GM06990 (cell line): Measurements from ENCODE around the gene ETV3.

Experiments
- DNase-seq: peaks from one replicate; pipeline ENCODE4 v3.0.0-alpha.2; 2011; ENCODE audit not compliant: insufficient read length; ENCODE audit errors: extremely low read depth
- H3K27me3 ChIP-seq: replicated peaks from 2 replicates; pipeline ENCODE4 v1.6.0; 2011; ENCODE audit warnings: low read length; ENCODE audit not compliant: control insufficient read depth, insufficient read depth
- H3K36me3 ChIP-seq: 2 replicates; pipeline ENCODE4 v1.5.1; 2011; ENCODE audit warnings: low read length; ENCODE audit not compliant: control insufficient read depth, insufficient read depth
- H3K4me3 ChIP-seq: replicated peaks from 2 replicates; pipeline ENCODE4 v1.5.1; 2011; ENCODE audit warnings: low read depth, mild to moderate bottlenecking, control low read depth, low read length
- TF ChIP-seq, protein P1 (sequence below): IDR thresholded peaks from 2 replicates; pipeline ENCODE4 v1.5.1; 2011; ENCODE audit warnings: low read length, control low read depth, mild to moderate bottlenecking, inconsistent platforms; ENCODE audit not compliant: insufficient read depth, poor library complexity, severe bottlenecking

Gene ETV3

DNA sequence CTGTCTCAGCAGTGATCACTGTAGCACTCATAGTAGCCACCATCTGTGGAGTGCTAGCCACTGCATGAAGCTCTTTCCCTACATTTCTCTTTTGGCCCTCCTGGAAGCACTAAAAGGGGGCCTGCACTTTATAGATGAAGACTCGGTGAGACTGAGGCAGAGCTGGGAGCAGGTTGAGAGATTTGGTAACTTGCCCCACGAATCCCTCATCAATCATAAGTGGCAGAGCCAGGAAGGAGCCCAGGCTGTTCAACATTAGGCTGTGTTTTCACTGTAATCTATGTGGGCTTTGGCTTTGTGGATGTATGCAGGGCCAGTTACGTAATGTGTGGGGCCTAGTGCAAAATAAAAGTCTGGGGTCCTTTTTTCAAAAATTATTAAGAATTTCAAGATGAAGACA lies 13.3 kb upstream of the ETV3 start:
- H3K27me3 ChIP-seq = no peaks in the 10 kb centered on the region
- H3K36me3 ChIP-seq = no peaks in the 10 kb centered on the region
- no peak overlapping the region for H3K4me3 ChIP-seq
- DNase-seq = no peak
- TF ChIP-seq, protein P1, sequence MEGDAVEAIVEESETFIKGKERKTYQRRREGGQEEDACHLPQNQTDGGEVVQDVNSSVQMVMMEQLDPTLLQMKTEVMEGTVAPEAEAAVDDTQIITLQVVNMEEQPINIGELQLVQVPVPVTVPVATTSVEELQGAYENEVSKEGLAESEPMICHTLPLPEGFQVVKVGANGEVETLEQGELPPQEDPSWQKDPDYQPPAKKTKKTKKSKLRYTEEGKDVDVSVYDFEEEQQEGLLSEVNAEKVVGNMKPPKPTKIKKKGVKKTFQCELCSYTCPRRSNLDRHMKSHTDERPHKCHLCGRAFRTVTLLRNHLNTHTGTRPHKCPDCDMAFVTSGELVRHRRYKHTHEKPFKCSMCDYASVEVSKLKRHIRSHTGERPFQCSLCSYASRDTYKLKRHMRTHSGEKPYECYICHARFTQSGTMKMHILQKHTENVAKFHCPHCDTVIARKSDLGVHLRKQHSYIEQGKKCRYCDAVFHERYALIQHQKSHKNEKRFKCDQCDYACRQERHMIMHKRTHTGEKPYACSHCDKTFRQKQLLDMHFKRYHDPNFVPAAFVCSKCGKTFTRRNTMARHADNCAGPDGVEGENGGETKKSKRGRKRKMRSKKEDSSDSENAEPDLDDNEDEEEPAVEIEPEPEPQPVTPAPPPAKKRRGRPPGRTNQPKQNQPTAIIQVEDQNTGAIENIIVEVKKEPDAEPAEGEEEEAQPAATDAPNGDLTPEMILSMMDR = no peak

DNA sequence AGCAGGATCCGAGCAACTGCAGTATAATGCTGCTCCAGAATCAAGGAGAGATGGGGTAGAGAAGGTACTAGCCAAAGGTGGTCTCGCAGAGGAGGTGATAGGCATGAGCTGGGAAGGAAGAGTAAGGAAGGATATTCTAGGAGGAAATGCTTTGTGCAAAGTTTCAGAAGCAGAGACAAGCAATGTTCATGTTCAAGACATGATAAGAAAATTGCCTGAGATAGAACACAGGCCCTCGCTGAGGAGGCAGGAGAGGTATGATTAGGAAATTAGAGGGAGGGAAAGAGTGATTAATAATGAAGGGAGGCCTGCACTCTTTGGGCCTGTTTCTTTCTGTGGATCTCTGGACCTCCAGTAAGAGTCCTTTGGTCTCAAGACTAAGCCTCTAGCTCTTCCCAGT lies 12.9 kb upstream of the ETV3 start:
- Histone ChIP-seq H3K4me3 (no peak overlapping the region), H3K27me3 (no peaks in the 10 kb centered on the region)
- TF ChIP-seq, protein P1 = no peak

DNA sequence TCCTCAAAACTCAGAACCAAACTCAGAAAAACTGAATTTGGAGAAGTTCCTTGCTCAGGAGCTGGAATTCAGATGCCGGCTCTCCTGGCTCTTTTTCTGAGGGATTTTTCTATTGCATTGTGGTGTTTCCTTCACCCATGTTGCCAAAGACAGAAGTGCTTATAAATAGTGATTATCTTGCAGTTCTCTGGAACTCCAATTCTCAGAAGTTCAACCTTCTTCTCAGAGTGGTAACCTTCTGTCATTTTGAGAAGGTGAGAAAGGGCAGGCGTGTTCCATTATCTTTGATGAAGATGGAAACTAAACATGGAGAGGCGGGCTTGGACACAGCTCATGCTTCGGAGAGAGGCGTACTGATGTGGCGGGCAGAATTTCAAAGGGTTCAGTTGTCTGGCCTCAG lies 12.4 kb upstream of the ETV3 start:
- Histone ChIP-seq H3K27me3 (no peaks in the 10 kb centered on the region), H3K36me3 (no peaks in the 10 kb centered on the region), H3K4me3 (no peak overlapping the region)
- no peak for DNase-seq
- TF ChIP-seq, protein P1 = no peak

More for the DNA sequence above, 12.9 kb upstream of the ETV3 start:
- DNase-seq = no peak
- no peaks in the 10 kb centered on the region for H3K36me3 ChIP-seq

DNA sequence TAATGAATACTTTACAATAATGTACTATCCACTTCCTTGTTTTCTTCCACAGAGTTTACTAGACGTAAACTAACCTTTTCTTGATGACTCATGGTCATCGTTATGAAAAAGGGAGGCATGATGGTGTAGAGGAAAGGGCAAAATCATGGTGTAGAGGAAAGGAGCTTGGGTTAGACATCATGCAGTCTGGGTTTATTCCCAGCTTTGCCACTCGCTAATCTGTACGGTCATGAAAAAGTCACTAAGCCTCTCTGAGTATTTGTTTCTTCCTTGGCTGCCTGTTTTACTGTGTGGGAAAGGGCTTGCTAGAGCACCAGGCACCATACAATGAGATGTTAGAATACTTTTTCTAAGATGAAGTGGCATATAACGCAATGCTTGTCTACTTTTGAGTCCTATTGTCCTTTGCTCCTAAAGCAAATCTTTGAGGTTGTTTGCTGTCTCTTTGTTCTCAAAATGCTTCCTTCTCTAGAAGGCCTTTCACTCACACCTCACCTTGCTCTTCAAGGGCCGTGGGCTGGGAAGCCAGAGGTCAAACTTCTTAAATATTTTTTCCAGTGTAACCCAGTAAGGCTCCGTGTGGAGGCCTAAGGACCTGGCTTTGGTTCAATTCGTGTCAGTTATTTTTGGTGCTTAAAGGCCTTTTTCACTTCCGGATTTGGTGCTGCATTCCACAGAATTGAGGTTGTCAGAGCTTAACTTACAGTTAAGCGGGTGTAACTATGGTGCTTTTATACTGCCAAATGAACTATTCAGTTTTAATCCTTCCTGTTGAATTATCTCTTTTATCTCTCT lies 9.9 kb upstream of the ETV3 start:
- Histone ChIP-seq H3K27me3 (no peaks in the 10 kb centered on the region), H3K4me3 (no peak overlapping the region), H3K36me3 (no peaks in the 10 kb centered on the region)
- TF ChIP-seq, protein P1 = no peak
- no peak for DNase-seq

DNA sequence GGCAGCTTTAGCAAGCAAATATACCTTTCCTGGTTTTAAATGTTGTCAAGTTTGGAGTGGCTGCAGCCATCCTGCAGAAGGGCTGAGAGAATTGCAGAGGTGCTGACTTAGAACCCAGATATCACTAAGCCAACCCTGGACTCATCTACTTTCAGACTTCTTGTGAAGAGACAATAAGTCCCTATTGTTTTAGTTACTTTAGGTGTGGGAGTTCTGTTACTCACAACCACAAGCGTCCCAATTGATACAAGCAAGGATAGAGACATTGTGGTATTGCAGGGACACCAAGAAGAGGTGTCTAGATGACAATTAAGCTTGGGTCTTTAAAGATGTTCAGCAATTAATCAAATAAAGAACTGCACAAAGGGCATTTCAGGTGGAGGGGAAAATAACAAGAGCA lies 8.8 kb upstream of the ETV3 start:
- no peaks in the 10 kb centered on the region for H3K36me3 ChIP-seq
- H3K27me3 ChIP-seq = no peaks in the 10 kb centered on the region
- no peak for DNase-seq
- TF ChIP-seq, protein P1 = no peak
- H3K4me3 ChIP-seq = no peak overlapping the region
